ENCODE measurements around the gene NOS2.

DNA sequence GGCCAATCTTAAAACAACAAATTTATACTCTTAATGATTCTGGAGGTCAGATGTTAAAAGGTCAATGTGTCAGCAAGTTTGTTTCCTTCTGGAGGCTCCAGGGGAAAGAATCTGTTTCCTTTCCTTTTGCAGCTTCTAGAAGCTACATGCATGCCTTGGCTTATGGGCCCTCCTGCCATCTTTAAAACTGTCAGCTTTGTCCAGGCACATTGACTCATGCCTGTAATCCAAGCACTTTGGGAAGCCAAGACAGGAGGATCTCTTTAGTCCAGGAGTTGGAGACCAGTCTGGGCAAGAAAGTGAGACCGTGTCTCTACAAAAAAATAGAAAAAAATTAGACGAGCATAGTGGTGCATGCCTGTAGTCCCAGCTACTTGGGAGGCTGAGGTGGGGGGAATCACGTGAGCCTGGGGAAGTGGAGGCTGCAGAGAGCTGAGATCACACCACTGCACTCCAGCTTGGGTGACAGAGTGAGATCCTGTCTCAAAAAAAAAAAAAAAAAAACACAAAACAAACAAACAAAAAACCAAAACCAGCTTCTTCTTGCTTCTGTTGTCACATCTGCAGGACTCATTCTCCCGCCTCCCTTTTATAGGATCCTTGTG, 58.3 kb downstream of the NOS2 start:
- TF ChIP-seq CTCF (IDR thresholded peaks at IDR 0.05): no peak
- no peak for TF ChIP-seq POLR2A (IDR thresholded peaks at IDR 0.05)
